Ectodermal cell (in vitro differentiated cells): Measurements from ENCODE around the gene SMC1B. TPM values are rescaled to one million over a fixed set of nuclear protein-coding genes. Genes with fewer than 3 reads are reported as not detected.
A peak's percentile ranks its signal among the peaks of the same experiment; 100 is the strongest.

ENCODE experiments used
- H3K27ac ChIP-seq: 2 replicates; pipeline ENCODE4 v1.7.0; 2013; ENCODE audit warnings: mild to moderate bottlenecking, low read depth, low read length; ENCODE audit not compliant: insufficient read depth, poor library complexity, severe bottlenecking
- H3K27me3 ChIP-seq: 2 replicates; pipeline ENCODE4 v1.7.0; 2013; ENCODE audit warnings: mild to moderate bottlenecking, low read length; ENCODE audit not compliant: insufficient read depth, control insufficient read depth, poor library complexity, severe bottlenecking
- H3K36me3 ChIP-seq: one replicate; pipeline ENCODE4 v1.7.0; 2013; ENCODE audit warnings: low read length; ENCODE audit not compliant: control insufficient read depth, insufficient read depth
- H3K4me1 ChIP-seq: one replicate; pipeline ENCODE4 v1.7.0; 2013; ENCODE audit warnings: low read length; ENCODE audit not compliant: control insufficient read depth, insufficient read depth
- H3K4me3 ChIP-seq: 2 replicates; pipeline ENCODE4 v1.7.0; 2013; ENCODE audit warnings: low read depth, low read length, control low read depth; ENCODE audit not compliant: insufficient read depth
- H3K9me3 ChIP-seq: 2 replicates; pipeline ENCODE4 v1.7.0; 2013; ENCODE audit warnings: mild to moderate bottlenecking, low read length, moderate library complexity; ENCODE audit not compliant: control insufficient read depth
- WGBS, 2 experiments: methylation state at CpG; one replicate each; pipeline ENCODE4 v1.1.7; 2013; ENCODE audit warnings: missing lambda C conversion rate in 2 of 2; 5-methylcytosine and 5-hydroxymethylcytosine counted together
- polyA plus RNA-seq, 4 experiments: library from polyadenylated mRNA; stranded (reverse); fragments of 50-300 nt; gene quantifications; one replicate each; pipeline ENCODE4 v1.2.3, GENCODE V29; 2013

Gene SMC1B
- polyA plus RNA-seq (2013, experiment 1 of 4), result not detected
- 0.05 TPM for polyA plus RNA-seq (2013, experiment 2 of 4)
- 0.05 TPM for polyA plus RNA-seq (2013, experiment 3 of 4)
- 0.04 TPM for polyA plus RNA-seq (2013, experiment 4 of 4)

GRCh38 chr22:45413368-45414211 is at the start of gene SMC1B, which contains the start of gene RIBC2:
SMC1B (minus strand) TSS chr22:45413599; CDS start chr22:45413567, 32 bp downstream.
RIBC2 (plus strand) TSS chr22:45413693; CDS start chr22:45413887, 194 bp downstream.
- WGBS, 2 experiments, result 21 to 22% methylated on average over 68 of the region's 68 CpGs
- no peaks in the 10 kb centered on the region for H3K4me1 ChIP-seq
- peak within 1 kb of the TSS; percentile 40 for H3K4me3 ChIP-seq
- H3K27me3 ChIP-seq, result peaks cover 23% of the 10 kb centered on the region
- H3K27ac ChIP-seq, result peak within 1 kb of the TSS; percentile 53
- no peaks in the 10 kb centered on the region for H3K9me3 ChIP-seq
- H3K36me3 ChIP-seq, result no peaks in the 10 kb centered on the region

DNA sequence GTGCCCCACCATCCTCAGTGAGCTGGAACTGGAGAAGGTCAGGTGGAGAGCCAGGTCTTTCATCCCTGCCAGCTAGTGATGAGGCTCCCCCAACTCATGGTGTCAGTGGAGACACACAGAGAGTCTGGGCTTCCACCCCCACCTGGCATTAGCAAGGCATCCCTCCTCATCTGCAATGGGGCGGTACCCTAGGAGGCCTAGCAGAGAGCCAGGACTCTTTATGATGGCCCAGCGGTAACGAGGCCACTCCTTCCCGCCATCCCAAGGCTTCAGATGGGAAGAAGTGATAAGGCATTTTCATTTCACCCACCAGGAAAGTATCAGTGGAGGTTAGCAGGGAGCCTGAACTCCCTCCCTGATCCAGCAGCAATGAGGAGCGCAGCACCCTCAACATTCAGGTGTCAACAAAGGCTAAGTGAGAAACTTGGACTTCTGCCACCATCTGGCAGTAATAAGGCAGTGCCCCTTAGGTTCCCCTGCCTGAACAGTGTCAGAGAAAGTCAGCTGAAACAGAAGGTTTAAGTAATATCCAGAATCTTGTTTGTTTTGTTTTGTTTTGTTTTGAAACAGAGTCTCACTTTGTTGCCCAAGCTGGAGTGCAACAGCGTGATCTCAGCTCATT is 48.7 kb upstream of the SMC1B start:
- no peaks in the 10 kb centered on the region for H3K36me3 ChIP-seq
- no peak overlapping the region for H3K4me3 ChIP-seq
- no peaks in the 10 kb centered on the region for H3K27me3 ChIP-seq
- no peaks in the 10 kb centered on the region for H3K4me1 ChIP-seq
- no peaks in the 10 kb centered on the region for H3K9me3 ChIP-seq
- WGBS, 2 experiments, result 93% methylated on average over 6 of the region's 6 CpGs
- no peak overlapping the region for H3K27ac ChIP-seq

- H3K4me1 ChIP-seq, result no peaks in the 10 kb centered on the region
- 83 to 84% methylated on average over 14 of the region's 14 CpGs for WGBS, 2 experiments
- no peak overlapping the region for H3K4me3 ChIP-seq
- no peak overlapping the region for H3K27ac ChIP-seq
- H3K36me3 ChIP-seq, result no peaks in the 10 kb centered on the region
- H3K27me3 ChIP-seq, result no peaks in the 10 kb centered on the region
- no peaks in the 10 kb centered on the region for H3K9me3 ChIP-seq
Measured at GRCh38 chr22:45460288-45461109, 47.1 kb upstream of the SMC1B start.

GRCh38 chr22:45459235-45459634 is 45.8 kb upstream of the SMC1B start:
- Histone ChIP-seq H3K4me1 (no peaks in the 10 kb centered on the region), H3K36me3 (no peaks in the 10 kb centered on the region), H3K9me3 (no peaks in the 10 kb centered on the region), H3K27me3 (no peaks in the 10 kb centered on the region), H3K27ac (no peak overlapping the region), H3K4me3 (no peak overlapping the region)
- WGBS, 2 experiments, result 95 to 96% methylated on average over 8 of the region's 8 CpGs

GRCh38 chr22:45458532-45458931 is 45.1 kb upstream of the SMC1B start:
- 95% methylated on average over 13 of the region's 13 CpGs for WGBS, 2 experiments
- Histone ChIP-seq H3K36me3 (no peaks in the 10 kb centered on the region), H3K4me1 (no peaks in the 10 kb centered on the region), H3K4me3 (no peak overlapping the region), H3K27me3 (no peaks in the 10 kb centered on the region), H3K27ac (no peak overlapping the region), H3K9me3 (no peaks in the 10 kb centered on the region)

- WGBS, 2 experiments, result 94 to 96% methylated on average over 8 of the region's 8 CpGs
- no peaks in the 10 kb centered on the region for H3K27me3 ChIP-seq
- no peaks in the 10 kb centered on the region for H3K4me1 ChIP-seq
- H3K9me3 ChIP-seq, result no peaks in the 10 kb centered on the region
- no peaks in the 10 kb centered on the region for H3K36me3 ChIP-seq
- H3K4me3 ChIP-seq, result no peak overlapping the region
- no peak overlapping the region for H3K27ac ChIP-seq
Measured at GRCh38 chr22:45456811-45457210, 43.4 kb upstream of the SMC1B start.

- Histone ChIP-seq H3K36me3 (no peaks in the 10 kb centered on the region), H3K4me3 (no peak overlapping the region), H3K4me1 (no peaks in the 10 kb centered on the region), H3K27ac (no peak overlapping the region), H3K27me3 (no peaks in the 10 kb centered on the region), H3K9me3 (no peaks in the 10 kb centered on the region)
- WGBS, 2 experiments, result 93 to 94% methylated on average over 4 of the region's 4 CpGs
Measured at GRCh38 chr22:45455621-45456020, 42.2 kb upstream of the SMC1B start.

- no peak overlapping the region for H3K27ac ChIP-seq
- H3K27me3 ChIP-seq, result no peaks in the 10 kb centered on the region
- H3K4me3 ChIP-seq, result no peak overlapping the region
- H3K36me3 ChIP-seq, result no peaks in the 10 kb centered on the region
- no peaks in the 10 kb centered on the region for H3K9me3 ChIP-seq
- no peaks in the 10 kb centered on the region for H3K4me1 ChIP-seq
- WGBS, 2 experiments, result 91 to 92% methylated on average over 14 of the region's 14 CpGs
Measured at GRCh38 chr22:45455212-45455611, 41.8 kb upstream of the SMC1B start.

DNA sequence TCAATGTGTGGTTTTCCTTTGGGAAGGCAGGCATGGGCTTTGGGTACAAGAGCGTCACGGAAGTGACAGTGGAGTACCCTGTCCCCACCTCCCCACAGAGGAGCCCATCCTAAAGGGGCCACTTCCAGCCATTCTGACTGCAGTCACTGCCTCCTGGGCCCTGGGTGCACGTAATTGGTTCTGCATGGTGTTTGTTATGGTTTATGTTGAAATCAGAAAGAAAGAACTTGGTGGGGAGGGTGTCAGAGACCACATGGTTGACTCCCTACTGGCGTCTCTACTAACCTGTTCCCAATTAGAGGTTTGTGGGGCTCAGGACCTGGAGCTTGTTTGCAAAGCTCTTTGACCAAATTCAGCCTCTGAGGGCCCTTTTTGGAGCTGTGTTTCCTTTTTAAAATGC is 40.9 kb upstream of the SMC1B start:
- Histone ChIP-seq H3K36me3 (no peaks in the 10 kb centered on the region), H3K4me3 (no peak overlapping the region), H3K4me1 (no peaks in the 10 kb centered on the region), H3K27ac (no peak overlapping the region), H3K9me3 (no peaks in the 10 kb centered on the region), H3K27me3 (no peaks in the 10 kb centered on the region)
- WGBS, 2 experiments, result 88 to 89% methylated on average over 4 of the region's 4 CpGs

DNA sequence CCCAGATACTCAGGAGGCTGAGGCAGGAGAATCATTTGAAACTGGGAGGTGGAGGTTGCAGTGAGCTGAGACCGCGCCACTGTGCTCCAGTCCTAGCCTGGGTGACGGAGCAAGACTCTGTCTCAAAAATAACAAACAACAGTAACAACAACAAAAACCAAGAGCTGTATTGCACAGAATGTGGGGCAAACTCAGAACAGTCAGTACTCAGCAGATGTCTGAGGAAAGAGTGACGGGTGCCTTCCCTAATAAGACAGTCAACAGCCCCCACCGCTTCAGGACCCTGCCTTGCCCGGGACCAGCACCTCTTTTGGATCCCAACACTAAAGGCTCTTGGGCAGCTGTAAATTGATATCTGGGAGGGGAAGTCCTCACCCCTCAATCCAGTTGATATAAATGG is 40.4 kb upstream of the SMC1B start:
- Histone ChIP-seq H3K36me3 (no peaks in the 10 kb centered on the region), H3K9me3 (no peaks in the 10 kb centered on the region), H3K4me1 (no peaks in the 10 kb centered on the region), H3K4me3 (no peak overlapping the region), H3K27me3 (no peaks in the 10 kb centered on the region), H3K27ac (no peak overlapping the region)
- 89 to 94% methylated on average over 6 of the region's 6 CpGs for WGBS, 2 experiments
